Activated T-helper 1 cell treated with anti-CD3 and anti-CD28 coated beads, Interleukin-2, amount 50 U/mL, for 16 hours (primary cell): ENCODE data around the gene P4HTM.

Experiments
- DNase-seq, 2 donors: peaks; one replicate each; pipeline ENCODE4 v3.0.0-alpha.2; 2020; ENCODE audit warnings: low read depth in 1 of 2, low spot score in 1 of 2

P4HTM gene

DNA sequence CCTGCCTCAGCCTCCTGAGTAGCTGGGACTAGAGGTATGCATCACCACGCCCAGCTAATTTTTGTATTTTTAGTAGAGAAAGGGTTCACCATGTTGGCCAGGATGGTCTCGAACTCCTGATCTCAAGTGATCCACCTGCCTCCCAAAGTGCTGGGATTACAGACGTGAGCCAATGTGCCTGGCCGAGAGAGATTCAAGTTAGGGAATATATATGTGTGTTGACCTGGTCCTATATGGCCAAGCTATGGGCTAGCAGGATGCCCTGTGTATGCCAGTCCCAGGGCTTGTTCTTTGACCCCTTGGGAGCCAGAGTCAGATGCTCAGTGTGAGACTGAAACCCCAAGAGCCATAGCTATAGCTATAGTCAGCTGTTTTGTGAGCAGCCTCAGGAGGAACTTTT lies 33.7 kb downstream of the P4HTM start:
- no peak for DNase-seq

DNA sequence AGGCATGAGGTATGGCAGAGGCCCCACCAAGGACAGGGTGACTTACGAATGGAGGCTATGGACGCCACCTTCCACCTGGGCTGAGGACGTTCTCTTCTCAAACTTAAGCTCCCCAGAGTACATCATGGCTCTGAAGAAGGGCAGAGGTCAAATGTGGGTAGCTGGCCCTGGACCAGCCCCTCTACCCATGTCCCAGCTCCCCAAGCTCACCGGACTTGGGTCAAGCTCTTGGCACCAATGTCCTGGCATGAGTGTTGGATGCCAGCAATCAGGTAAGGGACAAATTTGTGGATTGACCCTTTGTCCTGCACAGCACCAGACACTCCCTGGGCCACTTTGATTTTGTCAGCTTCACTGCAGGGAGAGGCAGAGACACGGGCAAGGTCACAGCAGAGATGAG lies 34.4 kb downstream of the P4HTM start:
- DNase-seq = no peak

DNA sequence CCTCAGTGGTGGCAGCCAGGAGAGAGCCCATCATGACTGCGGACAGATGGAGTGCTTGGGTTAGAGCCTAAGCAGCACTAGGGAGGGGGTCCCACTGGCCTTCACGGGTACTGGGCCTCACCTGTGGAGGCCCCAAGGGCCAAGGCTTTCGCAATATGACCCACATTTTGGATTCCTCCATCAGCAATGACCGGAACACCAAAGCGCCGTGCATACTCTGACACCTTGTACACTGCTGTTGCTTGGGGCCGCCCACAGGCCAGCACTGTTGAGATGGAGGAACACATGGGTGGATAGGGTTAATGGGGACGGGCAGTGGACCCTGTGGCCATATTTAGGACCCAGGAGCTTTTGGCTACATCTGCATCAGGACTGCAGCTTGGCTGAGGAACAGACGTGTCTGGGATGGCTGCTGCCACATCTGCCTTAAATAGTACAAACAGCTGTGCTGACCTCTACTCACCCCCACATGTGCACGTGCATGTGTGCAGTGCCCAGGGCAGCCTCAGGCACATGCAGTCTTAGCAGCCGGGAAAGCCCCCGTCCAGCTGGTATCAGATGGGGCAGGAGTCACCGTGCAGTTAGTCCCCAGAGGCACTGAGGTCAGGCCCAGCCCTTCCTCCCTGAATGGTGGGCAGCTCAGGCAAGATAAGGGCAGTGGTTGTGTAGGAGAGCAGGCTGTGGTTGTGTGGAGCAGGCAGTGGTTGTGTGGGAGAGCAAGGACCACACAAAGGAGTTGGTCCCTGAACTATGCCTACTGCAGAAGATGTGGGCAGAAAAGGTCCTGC lies 35.2 kb downstream of the P4HTM start:
- no peak for DNase-seq

DNA sequence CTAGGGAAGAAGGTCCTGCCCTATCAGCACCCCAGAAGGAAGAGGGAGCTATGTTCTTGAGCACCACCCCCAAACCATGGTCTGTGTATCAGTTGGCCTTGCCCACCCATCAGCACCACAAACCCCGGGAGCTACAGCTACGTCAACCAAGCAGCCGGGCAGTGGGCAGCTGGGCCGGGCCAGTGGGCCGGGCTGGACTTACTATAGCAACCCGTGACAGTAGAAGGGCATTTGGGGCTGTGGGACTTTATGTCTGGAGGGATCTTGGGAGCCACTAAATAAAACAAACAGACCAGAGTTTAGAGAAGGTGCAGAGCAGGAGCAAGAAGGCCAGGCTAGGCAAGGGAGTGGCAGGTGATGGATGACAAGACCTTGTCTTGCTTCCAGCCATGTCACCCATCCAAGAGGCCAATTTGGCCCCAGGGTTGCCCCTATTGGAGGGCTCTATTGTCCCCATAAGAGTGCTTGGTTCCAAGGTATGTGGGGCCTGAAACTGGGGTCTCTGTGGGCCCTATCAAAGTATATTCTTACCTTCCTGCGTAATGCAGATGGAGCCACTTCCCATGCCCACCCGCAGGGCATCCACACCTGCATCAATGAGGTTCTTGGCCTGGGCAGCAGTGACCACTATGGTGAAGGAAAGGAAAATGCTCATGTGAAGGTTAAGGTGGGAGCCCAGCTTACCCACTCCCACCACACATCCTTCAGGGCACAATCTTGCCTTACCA lies 35.9 kb downstream of the P4HTM start:
- DNase-seq = no peak

DNA sequence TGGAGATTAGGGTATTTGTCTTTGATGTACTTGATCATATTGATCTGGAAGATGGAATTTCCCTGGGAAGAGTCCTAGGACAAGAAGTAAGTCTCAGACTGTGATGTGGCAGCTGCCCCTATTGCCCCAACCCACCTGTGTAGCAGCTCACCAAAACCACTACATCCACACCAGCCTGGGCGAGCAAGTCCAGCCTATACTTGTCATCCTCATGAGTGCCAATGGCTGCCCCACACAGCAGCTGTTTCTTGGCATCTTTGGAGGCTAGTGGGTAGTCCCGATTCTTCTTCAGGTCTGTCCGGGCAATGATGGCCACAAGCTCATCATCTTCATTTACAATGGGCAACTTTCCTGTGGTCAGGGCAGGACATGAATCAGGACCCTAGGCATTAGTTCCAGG lies 36.5 kb downstream of the P4HTM start:
- DNase-seq = no peak

DNA sequence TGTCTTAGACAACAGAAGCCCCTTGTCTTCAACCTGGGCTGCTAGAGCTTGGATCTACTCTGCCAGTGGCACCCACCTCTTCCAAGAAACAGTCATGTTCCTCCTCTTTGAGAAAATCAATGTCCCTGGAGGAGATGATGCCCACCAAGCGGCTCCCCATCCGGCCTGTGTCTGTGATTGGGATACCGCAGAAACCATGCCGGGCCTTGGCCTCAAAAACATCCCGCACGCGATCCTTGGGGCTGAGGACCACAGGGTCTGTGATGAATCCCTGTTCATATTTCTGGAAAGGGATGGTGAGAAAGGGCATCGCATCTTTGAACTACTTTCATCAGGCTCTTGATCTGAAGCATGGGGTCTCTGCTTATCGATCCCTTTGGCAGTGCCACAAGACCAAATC lies 37.6 kb downstream of the P4HTM start:
- DNase-seq = no peak

DNA sequence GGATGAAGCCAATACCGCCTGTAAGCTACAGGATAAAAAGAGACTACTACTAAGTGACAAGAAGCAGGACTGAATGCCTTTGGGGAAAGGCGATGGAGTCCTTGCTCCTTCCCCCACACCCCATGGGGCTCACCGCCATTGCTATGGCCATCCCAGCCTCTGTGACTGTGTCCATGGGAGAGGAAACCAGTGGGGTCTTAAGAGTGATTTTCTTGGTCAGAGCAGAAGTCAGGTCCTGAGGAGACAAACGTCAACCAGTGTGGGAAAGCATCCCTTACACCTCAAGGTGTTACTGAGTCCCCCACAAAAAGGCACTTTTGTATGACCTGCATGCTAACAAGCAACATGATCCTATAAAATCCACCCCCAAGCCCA lies 38.2 kb downstream of the P4HTM start:
- DNase-seq = no peak

DNA sequence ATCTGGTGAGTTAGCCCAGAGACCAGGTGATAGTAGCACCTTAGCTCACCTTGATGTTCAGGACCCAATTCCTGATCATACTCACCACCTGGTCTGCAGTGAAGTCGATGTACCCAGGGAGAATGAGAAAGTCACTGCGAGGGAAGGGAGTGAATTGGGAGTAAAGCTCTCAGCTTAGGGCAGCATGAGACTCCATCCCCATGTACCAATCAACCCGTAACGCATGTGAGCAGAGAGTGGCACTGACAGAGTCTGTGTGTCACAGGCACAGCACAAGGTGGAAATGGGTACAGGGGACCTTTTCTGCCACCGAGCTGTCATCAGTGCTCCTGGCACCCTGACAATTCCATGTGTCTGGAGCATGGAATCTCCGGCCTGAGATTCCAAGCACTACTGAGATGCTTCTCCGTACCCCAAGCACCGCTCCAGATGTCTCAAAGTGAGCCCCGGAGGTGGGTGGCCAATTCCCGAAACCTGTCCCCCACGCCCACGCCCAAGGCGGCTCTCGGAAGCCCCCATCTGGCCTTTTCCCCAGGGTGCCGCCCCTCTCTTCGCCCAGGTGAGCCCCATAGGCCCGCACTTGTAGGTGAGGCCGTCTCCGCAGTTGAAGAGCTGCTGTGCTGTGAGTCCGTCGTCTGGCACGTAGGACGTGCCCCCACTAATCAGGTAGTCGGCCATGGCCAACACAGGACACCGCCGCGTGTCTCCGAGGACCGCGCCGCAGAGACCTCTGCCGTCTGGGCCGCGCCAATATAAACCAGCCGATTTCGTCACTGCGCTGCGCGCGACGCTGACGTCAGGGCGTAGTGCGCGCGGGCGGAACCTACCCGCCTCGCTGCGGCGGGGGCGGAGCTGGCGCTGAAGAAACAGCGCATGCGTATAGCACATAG lies 38.9 kb downstream of the P4HTM start, which contains the start of gene IMPDH2:
IMPDH2 (minus strand) TSS at position 726 of the 890 bp plus-strand sequence; CDS start at position 678, 48 bp downstream.
- DNase-seq = peak; percentile 84 to 90

DNA sequence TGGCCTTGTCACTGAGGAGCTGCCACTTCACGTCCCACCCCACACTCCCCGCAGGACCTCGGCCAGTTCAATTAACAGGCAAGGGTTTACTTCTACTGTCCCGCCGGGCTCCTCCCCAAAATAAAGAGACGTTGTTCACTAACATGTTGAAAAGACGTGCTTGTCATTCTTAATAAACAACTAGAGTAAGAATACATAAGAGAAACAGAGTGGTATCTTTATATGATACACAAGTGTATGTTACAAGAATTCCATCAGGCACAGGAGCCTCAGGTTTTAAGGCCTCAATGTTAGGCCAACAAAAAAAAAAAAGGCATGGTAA lies 39.5 kb downstream of the P4HTM start:
- DNase-seq = no peak

DNA sequence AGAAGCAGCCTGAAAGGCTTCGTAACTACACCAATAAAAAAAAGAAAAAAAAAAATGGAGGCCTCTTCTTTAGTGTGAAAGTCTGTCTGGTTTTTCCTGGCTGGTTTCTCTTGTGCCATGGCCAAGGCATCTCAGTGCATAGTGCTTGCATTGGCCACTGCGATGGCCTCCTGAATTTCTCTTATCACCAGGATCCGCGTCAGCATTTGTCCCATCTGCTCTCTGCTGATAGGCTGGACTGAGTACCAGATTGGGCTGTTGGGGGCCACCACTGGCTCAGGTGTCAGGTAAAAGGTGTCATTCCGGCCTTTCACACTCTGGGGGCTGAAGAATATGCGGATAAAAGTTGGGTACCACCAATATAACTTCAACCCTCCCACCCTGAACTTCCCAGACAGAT lies 40.3 kb downstream of the P4HTM start:
- no peak for DNase-seq

DNA sequence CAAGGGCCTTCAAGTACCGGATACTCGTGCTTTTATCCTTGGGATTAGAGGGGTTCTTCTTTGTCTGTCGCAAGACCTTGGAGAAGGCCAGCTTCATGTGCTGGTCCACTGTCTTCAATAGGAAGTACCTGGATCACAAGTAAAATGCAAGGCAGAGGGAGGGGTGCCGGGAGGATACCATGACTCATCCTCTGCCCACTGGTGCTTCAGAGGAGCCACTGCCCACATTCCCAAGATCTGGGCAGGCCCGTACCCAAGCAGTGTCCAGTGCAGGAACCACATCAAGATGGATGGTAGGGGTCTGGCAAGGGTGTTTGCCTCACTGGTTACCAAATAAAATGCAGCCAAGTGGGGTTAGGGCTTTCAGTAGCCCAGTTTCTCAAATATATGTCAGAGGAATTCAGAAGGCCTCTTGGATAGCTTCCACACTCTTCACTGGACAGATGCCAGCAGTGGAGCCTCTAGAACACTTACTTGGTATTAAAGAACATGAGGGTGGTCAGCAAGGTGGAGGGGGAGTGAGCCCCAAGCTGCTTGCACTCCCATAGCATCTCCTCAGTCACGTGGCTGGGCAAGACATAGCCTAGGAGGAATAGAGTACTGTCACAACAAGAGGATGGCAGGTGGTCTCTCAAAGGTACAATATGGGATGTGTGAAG lies 42.7 kb downstream of the P4HTM start:
- DNase-seq = no peak

DNA sequence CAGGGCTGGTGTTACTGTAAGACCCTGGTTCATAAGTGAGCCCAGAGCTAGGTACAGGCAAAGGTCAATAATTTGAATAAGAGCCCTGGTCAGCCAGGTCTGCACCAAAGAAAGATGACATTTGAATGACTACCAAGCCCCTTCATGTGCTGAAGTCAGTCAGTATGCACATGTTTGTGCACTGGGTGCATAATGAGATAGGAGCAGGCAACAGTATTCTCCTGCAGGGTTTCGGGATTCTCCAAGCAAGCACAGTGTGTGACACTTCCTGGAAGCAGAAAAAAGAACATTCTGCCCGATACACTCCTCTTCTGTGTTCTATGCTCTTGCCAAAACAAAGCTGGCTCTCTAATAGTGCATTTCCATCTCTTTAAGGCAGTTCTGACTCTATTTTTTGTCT lies 44.6 kb downstream of the P4HTM start:
- DNase-seq = no peak

DNA sequence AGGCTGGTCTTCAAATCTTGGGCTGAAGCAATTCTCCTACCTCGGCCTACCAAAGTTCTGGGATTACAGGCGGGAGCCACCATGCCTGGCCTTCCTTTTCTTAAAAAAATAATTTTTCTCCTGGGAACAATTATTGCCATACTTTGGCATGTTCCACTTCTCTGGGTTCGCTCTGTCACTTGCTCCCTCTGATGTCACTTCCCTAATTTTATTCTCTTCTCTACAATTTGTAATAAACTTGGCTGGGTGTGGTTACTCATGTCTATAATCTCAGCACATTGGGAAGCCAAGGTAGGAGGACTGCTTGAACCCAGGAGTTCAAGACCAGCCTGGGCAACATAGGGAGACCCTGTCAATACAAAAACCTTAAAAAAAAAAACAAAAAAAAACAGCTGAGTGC lies 45.2 kb downstream of the P4HTM start:
- DNase-seq = no peak

DNA sequence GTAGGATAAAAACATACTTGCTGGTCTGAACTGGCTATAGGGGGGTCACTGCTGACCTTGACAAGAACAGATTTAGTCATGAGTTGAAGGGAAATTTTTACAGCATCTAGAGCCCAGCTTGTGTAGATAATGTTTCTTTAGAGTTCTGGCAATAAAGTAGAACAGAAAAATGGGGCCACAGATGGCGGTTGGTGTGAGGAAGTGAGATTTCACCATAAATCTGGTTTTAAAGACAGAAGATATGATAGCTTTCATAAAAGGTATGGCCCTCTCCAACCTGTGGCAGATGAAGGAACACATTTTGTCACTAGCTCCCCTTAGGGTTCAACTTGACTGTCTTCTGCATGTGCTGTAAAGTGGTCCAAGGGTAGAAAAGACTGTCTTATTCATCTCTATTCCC lies 63.5 kb downstream of the P4HTM start:
- DNase-seq = no peak

DNA sequence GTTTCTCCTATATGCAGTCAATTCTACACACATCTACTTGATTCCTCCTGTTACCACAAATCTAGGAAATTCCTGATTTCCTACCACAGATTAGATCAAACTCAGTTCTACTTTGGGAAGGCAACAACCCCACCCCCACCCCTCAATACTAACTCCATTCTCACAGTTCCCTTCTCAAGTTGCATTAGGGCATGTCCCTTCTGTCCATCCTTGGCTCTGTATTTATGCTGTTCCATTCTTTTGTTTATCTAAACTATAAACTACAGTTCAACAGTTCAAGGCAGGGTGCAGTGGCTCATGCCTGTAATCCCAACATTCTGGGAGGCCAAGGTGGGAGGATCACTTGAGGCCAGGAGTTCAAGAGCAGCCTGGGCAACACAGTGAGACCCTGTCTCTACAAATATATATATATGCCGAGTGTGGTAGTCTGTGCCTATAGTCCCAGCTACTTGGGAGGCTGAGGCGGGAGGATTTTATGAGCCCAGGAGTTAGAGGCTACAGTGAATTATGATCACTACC lies 64.4 kb downstream of the P4HTM start:
- DNase-seq = no peak
